HepG2 (cell line): ENCODE results near the gene EPSTI1. TPM values are rescaled to one million over a fixed set of nuclear protein-coding genes. Genes with fewer than 3 reads are reported as not detected.

Experiments
- ATAC-seq: fragments of 200-7000 bp; cut with Tn5 transposase; 3 replicates; pipeline ENCODE4 v1.9.1; 2020; ENCODE audit warnings: mild to moderate bottlenecking, moderate library complexity
- BruUV-seq: library from RNA; stranded (reverse); fragments of 400-500 nt; replicated peaks from 2 replicates; lab custom pipeline; 2021; lab: Mats Ljungman, UMichigan
- CTCF ChIA-PET: fragments of 300-600 bp; formaldehyde crosslinking; extraction: SDS; loops from one replicate; lab custom pipeline; 2021; ENCODE audit warnings: low total read pairs, inconsistent platforms, low intra/inter-chr PET ratio; lab: Yijun Ruan, JAX
- POLR2A ChIA-PET: fragments of 350-600 bp; sonication (Branson Sonifier 250); formaldehyde crosslinking; loops from one replicate; lab custom pipeline; 2020; ENCODE audit warnings: antibody characterized with exemption, inconsistent platforms; lab: Yijun Ruan, JAX
- DNase-seq: peaks from one replicate; pipeline ENCODE4 v3.0.0-alpha.2; 2015; ENCODE audit warnings: low spot score
- FAIRE-seq: peaks from 3 replicates; lab custom pipeline; 2011; peaks lifted over from hg19 to GRCh38; lab: Jason Lieb, UNC
- H2AFZ ChIP-seq: one replicate; pipeline ENCODE4 v1.6.1; 2011; ENCODE audit warnings: low read length, inconsistent platforms
- H3K27ac ChIP-seq: fragments of 300-600 bp; 3 replicates; pipeline ENCODE4 v1.8.0; 2011; ENCODE audit warnings: mixed run types, mild to moderate bottlenecking, mixed read lengths, low read length, inconsistent platforms; ENCODE audit not compliant: insufficient read depth; ENCODE audit errors: extremely low read length
- H3K27me3 ChIP-seq, 2 experiments: fragments of 200-600 bp in 1 of 2; 2 replicates in 1 of 2; 3 replicates in 1 of 2; pipeline versions ENCODE4 v1.6.0 to v1.8.0; 2011; ENCODE audit warnings: low read length in 2 of 2, mild to moderate bottlenecking in 2 of 2, moderate library complexity in 2 of 2, inconsistent platforms in 1 of 2; ENCODE audit not compliant: insufficient read depth in 2 of 2, control insufficient read depth in 1 of 2
- H3K36me3 ChIP-seq, 2 experiments: fragments of 200-600 bp in 1 of 2; replicated peaks in 1 of 2; 2 replicates in 1 of 2; 3 replicates in 1 of 2; pipeline versions ENCODE4 v1.5.1 to v1.8.0; 2011; ENCODE audit warnings: low read length in 2 of 2, inconsistent platforms in 1 of 2; ENCODE audit not compliant: insufficient read depth in 2 of 2, control insufficient read depth in 1 of 2
- H3K4me1 ChIP-seq: 2 replicates; pipeline ENCODE4 v1.5.1; 2012; ENCODE audit warnings: low read length, inconsistent platforms; ENCODE audit not compliant: insufficient read depth
- H3K4me2 ChIP-seq: 2 replicates; pipeline ENCODE4 v1.6.0; 2011; ENCODE audit warnings: low read depth, low read length, inconsistent platforms
- H3K4me3 ChIP-seq, 3 experiments: fragments of 200-600 bp in 1 of 3; sonication (generic), shearing (Covaris generic) in 1 of 3; replicated peaks in 1 of 3; 2 replicates each; pipeline ENCODE4 v1.5.1; 2011 to 2016; ENCODE audit warnings: low read length in 3 of 3, inconsistent platforms in 2 of 3, low read depth in 2 of 3, mild to moderate bottlenecking in 2 of 3, control low read depth in 1 of 3, mixed read lengths in 1 of 3; ENCODE audit not compliant: insufficient read depth in 1 of 3
- H3K79me2 ChIP-seq: one replicate; pipeline ENCODE4 v1.6.1; 2011; ENCODE audit warnings: low read length, inconsistent platforms; ENCODE audit not compliant: insufficient read depth
- H3K9ac ChIP-seq: 2 replicates; pipeline ENCODE4 v1.6.0; 2011; ENCODE audit warnings: mild to moderate bottlenecking, low read depth, low read length, inconsistent platforms; ENCODE audit not compliant: insufficient read depth
- H3K9me3 ChIP-seq: 2 replicates; pipeline ENCODE4 v1.5.1; 2012; ENCODE audit warnings: mild to moderate bottlenecking, low read length
- H4K20me1 ChIP-seq: 2 replicates; pipeline ENCODE4 v1.6.0; 2011; ENCODE audit warnings: inconsistent platforms, mild to moderate bottlenecking, low read length, moderate library complexity; ENCODE audit not compliant: insufficient read depth
- ARID2 ChIP-seq: sonication (generic); formaldehyde crosslinking; IDR thresholded peaks from 2 replicates; pipeline ENCODE4 v1.8.1; 2022; ENCODE audit warnings: mild to moderate bottlenecking, missing genetic modification reagents, borderline replicate concordance
- MAFF ChIP-seq: IDR thresholded peaks from 2 replicates; pipeline ENCODE4 v1.6.1; 2011; ENCODE audit warnings: low read depth, low read length, improper control_type of control experiment
- MAFK ChIP-seq, 2 experiments: IDR thresholded peaks in 1 of 2; conservative IDR thresholded peaks in 1 of 2; 2 replicates each; pipeline ENCODE4 v1.6.1; 2011; ENCODE audit warnings: improper control_type of control experiment in 2 of 2, low read length in 2 of 2
- NR0B2 ChIP-seq: sonication (generic); formaldehyde crosslinking; IDR thresholded peaks from 2 replicates; pipeline ENCODE4 v1.4.0; 2020; ENCODE audit warnings: mild to moderate bottlenecking, missing genetic modification reagents
- TFAP4 ChIP-seq: sonication (generic); IDR thresholded peaks from 2 replicates; pipeline ENCODE4 v1.6.1; 2016; ENCODE audit warnings: low read depth, borderline replicate concordance
- ZFP36 ChIP-seq: fragments of 150-350 bp; IDR thresholded peaks from 2 replicates; pipeline ENCODE4 v1.6.1; 2018; ENCODE audit warnings: borderline replicate concordance, low read length, low read depth; ENCODE audit not compliant: partially characterized antibody
- ZNF609 ChIP-seq: sonication (generic); formaldehyde crosslinking; IDR thresholded peaks from 2 replicates; pipeline ENCODE4 v1.4.0; 2020; ENCODE audit warnings: mild to moderate bottlenecking, missing genetic modification reagents, borderline replicate concordance
- ZNF766 ChIP-seq: sonication (generic); formaldehyde crosslinking; IDR thresholded peaks from 2 replicates; pipeline ENCODE4 v1.5.0; 2020; ENCODE audit warnings: missing genetic modification reagents, borderline replicate concordance
- WGBS: methylation state at CpG from one replicate; pipeline ENCODE4 v1.1.6; 2017; ENCODE audit warnings: low lambda C conversion rate; 5-methylcytosine and 5-hydroxymethylcytosine counted together
- in situ Hi-C: cut with HindIII; loops from 2 replicates; pipeline ENCODE4 v1.10.0; 2017; ENCODE audit warnings: low pct_unique_long_range_greater_than_20kb; ENCODE audit not compliant: extremely low pct_ligation_motif_present
- intact Hi-C: fragments of 100-400 bp; cut with micrococcal nuclease; formaldehyde crosslinking; loops from one replicate; pipeline ENCODE4 v1.10.0; 2022; ENCODE audit not compliant: unreplicated experiment
- polyA plus RNA-seq, 8 experiments: library from polyadenylated mRNA; depleted of rRNA in 3 of 8; stranded (reverse) in 7 of 8; unstranded in 1 of 8; fragments of >200 nt; fragmentation: Illumina TruSeq in 4 of 8; extraction: Trizol in 4 of 8; gene quantifications; 2 replicates each; pipeline versions ENCODE4 v1.2.1 to v1.2.3, GENCODE V29; 2011 to 2016; ENCODE audit warnings: low read depth in 4 of 8, missing spikeins in 1 of 8, mixed read lengths in 1 of 8; ENCODE audit not compliant: insufficient read depth in 1 of 8
- total RNA-seq, 5 experiments: library from RNA; depleted of rRNA; stranded (reverse); fragments of >200 nt; fragmentation: Illumina TruSeq; extraction: Trizol; gene quantifications; 2 replicates each; pipeline ENCODE4 v1.2.3, GENCODE V29; 2016; ENCODE audit warnings: low read depth in 1 of 5

Gene EPSTI1
- total and polyA plus RNA-seq, 2 of the 13 experiments (the other 11 are each of a cell fraction or from before 2014, with no cell fraction given), result 0.03 TPM; not detected in 1

GRCh38 chr13:42964761-42965161, 27.3 kb downstream of the EPSTI1 start (continued):
- TF ChIP-seq ZNF609 (CRISPR knock-in tag), result no peak

- CTCF ChIA-PET, result no interaction called here
- intact Hi-C loops, result no loop called here
- DNase-seq, result no peak
Observed at GRCh38 chr13:42959615-42960014, 32.4 kb downstream of the EPSTI1 start.

More at GRCh38 chr13:42959615-42960014, 32.4 kb downstream of the EPSTI1 start:
- H3K9ac ChIP-seq, result no peak overlapping the region
- H2AFZ ChIP-seq, result no peak overlapping the region
- in situ Hi-C loops, result loop anchor here (25.0 kb wide), 1 partner anchor 853 kb away; no protein-coding TSS in a partner anchor
- no peak for TF ChIP-seq ZNF766 (CRISPR knock-in tag)
- TF ChIP-seq NR0B2 (CRISPR knock-in tag), result no peak
- TF ChIP-seq ZFP36, result no peak
- TF ChIP-seq ARID2 (CRISPR knock-in tag), result no peak
- no peak for TF ChIP-seq TFAP4
- TF ChIP-seq MAFF, result 0 out of 2 replicates have a peak, but pooled peaks have one; percentile 3
- peak in 1 of 2 experiments; percentile 33; a peak in 1 of 4 replicates for TF ChIP-seq MAFK (conservative IDR thresholded peaks at IDR 0.05 in 1 of 2, IDR thresholded peaks at IDR 0.05 in 1 of 2; ENCODE audit: low read length in 2 of 2)
- no peaks in the 10 kb centered on the region for H3K4me1 ChIP-seq
- H3K4me2 ChIP-seq, result no peak overlapping the region
- BruUV-seq, result no TSS peak
- no peaks in the 10 kb centered on the region for H3K79me2 ChIP-seq
- FAIRE-seq (no peak), ATAC-seq (no peak)
- no peaks in the 10 kb centered on the region for H3K9me3 ChIP-seq
- H3K36me3 ChIP-seq, result no peaks in the 10 kb centered on the region
- H3K27ac ChIP-seq, result no peak overlapping the region
- POLR2A ChIA-PET, result no interaction called here
- WGBS, result 46% methylated on average over 2 of the region's 2 CpGs
- no peak overlapping the region for H3K4me3 ChIP-seq
- H4K20me1 ChIP-seq, result no peaks in the 10 kb centered on the region
- no peaks in the 10 kb centered on the region; a peak in 1 of 5 replicates for H3K27me3 ChIP-seq
